OCI-LY7 (cell line): ENCODE data around the gene PASD1. TPM values are rescaled to one million over a fixed set of nuclear protein-coding genes. Genes with fewer than 3 reads are reported as not detected.

Experiments
- BruUV-seq: library from RNA; stranded (reverse); fragments of 400-500 nt; replicated peaks from 2 replicates; lab custom pipeline; 2021; lab: Mats Ljungman, UMichigan
- CTCF ChIA-PET: fragments of 300-600 bp; sonication (Branson Sonifier 250); formaldehyde crosslinking; loops from one replicate; lab custom pipeline; 2022; ENCODE audit warnings: antibody characterized with exemption; ENCODE audit not compliant: unreplicated experiment; lab: Charles Lee
- POLR2A ChIA-PET: fragments of 300-600 bp; sonication (Branson Sonifier 250); formaldehyde crosslinking; loops from one replicate; lab custom pipeline; 2022; ENCODE audit warnings: antibody characterized with exemption; lab: Charles Lee
- DNase-seq: peaks from one replicate; pipeline ENCODE4 v3.0.0-alpha.2; 2015; ENCODE audit warnings: low spot score
- H2AFZ ChIP-seq: fragments of 200-600 bp; sonication (generic), shearing (Covaris generic); 2 replicates; pipeline ENCODE4 v1.6.1; 2014; ENCODE audit warnings: mild to moderate bottlenecking, antibody characterized with exemption, low read length, moderate library complexity
- H3K27ac ChIP-seq: fragments of 200-600 bp; sonication (generic); 2 replicates; pipeline ENCODE4 v1.5.1; 2014; ENCODE audit warnings: mixed run types, low read depth, mild to moderate bottlenecking, moderate library complexity, low read length, inconsistent platforms; ENCODE audit not compliant: poor library complexity, severe bottlenecking
- H3K36me3 ChIP-seq: fragments of 200-600 bp; sonication (generic); 2 replicates; pipeline ENCODE4 v1.6.1; 2014; ENCODE audit warnings: mild to moderate bottlenecking, antibody characterized with exemption, low read length, moderate library complexity, mixed read lengths; ENCODE audit not compliant: insufficient read depth
- H3K4me1 ChIP-seq: fragments of 200-600 bp; sonication (generic); 2 replicates; pipeline ENCODE4 v1.5.1; 2014; ENCODE audit warnings: mild to moderate bottlenecking, low read length; ENCODE audit not compliant: insufficient read depth, poor library complexity, severe bottlenecking
- H3K4me2 ChIP-seq: fragments of 200-600 bp; sonication (generic); 2 replicates; pipeline ENCODE4 v1.6.1; 2014; ENCODE audit warnings: mild to moderate bottlenecking, low read length
- H3K4me3 ChIP-seq: fragments of 200-600 bp; sonication (generic); 2 replicates; pipeline ENCODE4 v1.5.1; 2014; ENCODE audit warnings: mild to moderate bottlenecking, low read depth, low read length; ENCODE audit not compliant: poor library complexity, severe bottlenecking
- H3K79me2 ChIP-seq: fragments of 200-600 bp; sonication (generic); 2 replicates; pipeline ENCODE4 v1.6.1; 2016; ENCODE audit warnings: low read depth, mild to moderate bottlenecking, low read length, moderate library complexity, mixed read lengths; ENCODE audit not compliant: insufficient read depth
- H3K9me2 ChIP-seq: fragments of 200-600 bp; sonication (generic); 2 replicates; pipeline ENCODE4 v1.6.1; 2016; ENCODE audit warnings: mild to moderate bottlenecking, low read length, mixed read lengths; ENCODE audit not compliant: insufficient read depth
- H3K9me3 ChIP-seq: fragments of 200-600 bp; sonication (generic); 2 replicates; pipeline ENCODE4 v1.6.1; 2014; ENCODE audit warnings: mild to moderate bottlenecking, mixed run types, low read length, mixed read lengths
- H4K20me1 ChIP-seq: fragments of 200-600 bp; sonication (generic); 2 replicates; pipeline ENCODE4 v1.6.1; 2014; ENCODE audit warnings: mild to moderate bottlenecking, antibody characterized with exemption, low read length, moderate library complexity, mixed read lengths; ENCODE audit not compliant: insufficient read depth
- CTCF ChIP-seq: fragments of 200-600 bp; sonication (generic); conservative IDR thresholded peaks from 2 replicates; pipeline ENCODE4 v1.5.1; 2014; ENCODE audit warnings: mild to moderate bottlenecking, antibody characterized with exemption, low read length, moderate library complexity, mixed read lengths
- EZH2phosphoT487 ChIP-seq: fragments of 200-600 bp; sonication (generic); IDR thresholded peaks from 2 replicates; pipeline ENCODE4 v1.6.1; 2018; ENCODE audit warnings: low read depth, borderline replicate concordance, mild to moderate bottlenecking, mixed run types, antibody characterized with exemption, low read length, moderate library complexity, mixed read lengths
- intact Hi-C: fragments of 100-400 bp; cut with micrococcal nuclease; formaldehyde crosslinking; loops from one replicate; pipeline ENCODE4 v1.10.0; 2022; ENCODE audit not compliant: unreplicated experiment
- total RNA-seq, 2 experiments: library from RNA; depleted of rRNA in 1 of 2; stranded (reverse); fragments of >200 nt in 1 of 2; shearing (Covaris generic) in 1 of 2; gene quantifications; 2 replicates each; pipeline ENCODE4 v1.2.3, GENCODE V29; 2014 to 2022

The PASD1 gene
- total RNA-seq, 2 experiments from 2014 or later = not detected

GRCh38 chrX:151704041-151704663, 140.7 kb downstream of the PASD1 start:
- H3K4me3 ChIP-seq = no peak overlapping the region
- H3K9me2 ChIP-seq = no peaks in the 10 kb centered on the region
- H3K9me3 ChIP-seq = no peaks in the 10 kb centered on the region
- no peaks in the 10 kb centered on the region for H3K36me3 ChIP-seq
- no peak for TF ChIP-seq CTCF
- TF ChIP-seq EZH2phosphoT487 = no peak
- DNase-seq = no peak
- no peak overlapping the region for H2AFZ ChIP-seq
- no TSS peak for BruUV-seq
- no peaks in the 10 kb centered on the region for H3K79me2 ChIP-seq
- no peak overlapping the region for H3K27ac ChIP-seq
- H3K4me2 ChIP-seq = no peak overlapping the region
- intact Hi-C loops = no loop called here
- H3K4me1 ChIP-seq = no peaks in the 10 kb centered on the region
- POLR2A ChIA-PET = no interaction called here
- CTCF ChIA-PET = no interaction called here
- H4K20me1 ChIP-seq = no peaks in the 10 kb centered on the region

GRCh38 chrX:151708821-151709220, 145.3 kb downstream of the PASD1 start:
- no peak overlapping the region for H3K27ac ChIP-seq
- BruUV-seq = no TSS peak

More at GRCh38 chrX:151708821-151709220, 145.3 kb downstream of the PASD1 start:
- no peak for DNase-seq
- H3K4me2 ChIP-seq = no peak overlapping the region
- H3K9me2 ChIP-seq = no peaks in the 10 kb centered on the region
- H4K20me1 ChIP-seq = no peaks in the 10 kb centered on the region
- H3K4me1 ChIP-seq = no peaks in the 10 kb centered on the region
- no peak for TF ChIP-seq CTCF
- TF ChIP-seq EZH2phosphoT487 = no peak
- intact Hi-C loops = no loop called here
- no peak overlapping the region for H3K4me3 ChIP-seq
- no peaks in the 10 kb centered on the region for H3K79me2 ChIP-seq
- ChIA-PET POLR2A (no interaction called here), CTCF (no interaction called here)
- no peaks in the 10 kb centered on the region for H3K36me3 ChIP-seq
- H2AFZ ChIP-seq = no peak overlapping the region
- no peaks in the 10 kb centered on the region for H3K9me3 ChIP-seq
